ENCODE measurements around the gene FAM83E. TPM values are rescaled to one million over a fixed set of nuclear protein-coding genes. Genes with fewer than 3 reads are reported as not detected.

FAM83E gene
- total and polyA plus RNA-seq, 2 of the 8 experiments (the other 6 are each of a cell fraction or from before 2014, with no cell fraction given), result 1.8 to 5.3 TPM

- no peak for TF ChIP-seq CBX8 (IDR thresholded peaks at IDR 0.05; ENCODE audit: borderline replicate concordance, low read depth, low read length)
Measured at GRCh38 chr19:48614436-48615230, at the start of gene FAM83E (continued).
